H9 (cell line): ENCODE data around the gene GNAO1. TPM values are rescaled to one million over a fixed set of nuclear protein-coding genes. Genes with fewer than 3 reads are reported as not detected.

Experiments used
- DNase-seq: peaks from one replicate; pipeline ENCODE4 v3.0.0-alpha.2; 2017
- H2AFZ ChIP-seq: one replicate; pipeline ENCODE4 v1.6.1; 2013; ENCODE audit warnings: mild to moderate bottlenecking, low read length, control low read depth, moderate library complexity
- H2AK5ac ChIP-seq: 2 replicates; pipeline ENCODE4 v1.6.1; 2013; ENCODE audit warnings: low read length, control low read depth, mixed read lengths; ENCODE audit not compliant: insufficient read length
- H2BK120ac ChIP-seq: one replicate; pipeline ENCODE4 v1.6.1; 2013; ENCODE audit warnings: low read depth, mild to moderate bottlenecking, low read length, control low read depth, inconsistent platforms; ENCODE audit not compliant: poor library complexity, severe bottlenecking
- H2BK12ac ChIP-seq: 2 replicates; pipeline ENCODE4 v1.6.1; 2013; ENCODE audit warnings: low read length, control low read depth, mixed read lengths, low read depth; ENCODE audit not compliant: insufficient read length
- H2BK15ac ChIP-seq: 2 replicates; pipeline ENCODE4 v1.6.1; 2013; ENCODE audit warnings: low read depth, low read length, control low read depth
- H2BK20ac ChIP-seq: one replicate; pipeline ENCODE4 v1.6.1; 2013; ENCODE audit warnings: low read depth, mild to moderate bottlenecking, low read length, control low read depth, inconsistent platforms; ENCODE audit not compliant: poor library complexity, severe bottlenecking
- H2BK5ac ChIP-seq: 2 replicates; pipeline ENCODE4 v1.6.1; 2013; ENCODE audit warnings: low read length, control low read depth, mixed read lengths; ENCODE audit not compliant: insufficient read length
- H3K14ac ChIP-seq: 2 replicates; pipeline ENCODE4 v1.6.1; 2013; ENCODE audit warnings: low read length, control low read depth; ENCODE audit not compliant: insufficient read depth
- H3K18ac ChIP-seq: 2 replicates; pipeline ENCODE4 v1.6.1; 2013; ENCODE audit warnings: low read depth, mild to moderate bottlenecking, mixed read lengths, low read length, control low read depth; ENCODE audit not compliant: insufficient read length
- H3K23ac ChIP-seq: 2 replicates; pipeline ENCODE4 v1.6.1; 2013; ENCODE audit warnings: low read length, control low read depth, mixed read lengths, low read depth; ENCODE audit not compliant: insufficient read length
- H3K23me2 ChIP-seq: 2 replicates; pipeline ENCODE4 v1.6.1; 2013; ENCODE audit warnings: low read depth, mild to moderate bottlenecking, mixed read lengths, low read length, control low read depth; ENCODE audit not compliant: insufficient read length, poor library complexity, severe bottlenecking
- H3K27ac ChIP-seq: 2 replicates; pipeline ENCODE4 v1.5.1; 2013; ENCODE audit warnings: low read length, control low read depth, mixed read lengths, low read depth; ENCODE audit not compliant: insufficient read length
- H3K27me3 ChIP-seq: 2 replicates; pipeline ENCODE4 v1.6.1; 2013; ENCODE audit warnings: low read length, control low read depth, inconsistent platforms; ENCODE audit not compliant: insufficient read depth
- H3K4ac ChIP-seq: 2 replicates; pipeline ENCODE4 v1.6.1; 2013; ENCODE audit warnings: low read depth, mild to moderate bottlenecking, control low read depth, inconsistent platforms, low read length, moderate library complexity
- H3K4me1 ChIP-seq: 2 replicates; pipeline ENCODE4 v1.6.1; 2013; ENCODE audit warnings: low read length, control low read depth, inconsistent platforms; ENCODE audit not compliant: insufficient read depth
- H3K4me2 ChIP-seq: 2 replicates; pipeline ENCODE4 v1.6.1; 2013; ENCODE audit warnings: low read length, control low read depth, mixed read lengths; ENCODE audit not compliant: insufficient read length, insufficient read depth
- H3K56ac ChIP-seq: 2 replicates; pipeline ENCODE4 v1.6.1; 2013; ENCODE audit warnings: low read depth, mild to moderate bottlenecking, mixed read lengths, low read length, control low read depth; ENCODE audit not compliant: insufficient read length
- H3K79me1 ChIP-seq: 2 replicates; pipeline ENCODE4 v1.6.1; 2013; ENCODE audit warnings: low read depth, mild to moderate bottlenecking, moderate library complexity, low read length, control low read depth, inconsistent platforms; ENCODE audit not compliant: insufficient read depth, poor library complexity, severe bottlenecking
- H3K79me2 ChIP-seq: 2 replicates; pipeline ENCODE4 v1.6.1; 2013; ENCODE audit warnings: low read length, control low read depth, inconsistent platforms; ENCODE audit not compliant: insufficient read depth
- H3K9ac ChIP-seq: 2 replicates; pipeline ENCODE4 v1.6.1; 2013; ENCODE audit warnings: low read length, control low read depth, mixed read lengths; ENCODE audit not compliant: insufficient read length; ENCODE audit errors: extremely low read depth
- H3K9me3 ChIP-seq: one replicate; pipeline ENCODE4 v1.6.1; 2013; ENCODE audit warnings: low read depth, low read length, inconsistent platforms; ENCODE audit not compliant: control insufficient read depth
- H3T11ph ChIP-seq: one replicate; pipeline ENCODE4 v1.6.1; 2013; ENCODE audit warnings: mild to moderate bottlenecking, low read length, control low read depth, inconsistent platforms
- H4K20me1 ChIP-seq: one replicate; pipeline ENCODE4 v1.6.1; 2013; ENCODE audit not compliant: control insufficient read depth, insufficient read length, insufficient read depth
- H4K5ac ChIP-seq: 2 replicates; pipeline ENCODE4 v1.6.1; 2013; ENCODE audit warnings: low read depth, mild to moderate bottlenecking, mixed read lengths, low read length, control low read depth; ENCODE audit not compliant: insufficient read length
- H4K8ac ChIP-seq: replicated peaks from 2 replicates; pipeline ENCODE4 v1.6.1; 2013; ENCODE audit warnings: low read length, control low read depth, mixed read lengths, low read depth; ENCODE audit not compliant: insufficient read length
- H4K91ac ChIP-seq: 2 replicates; pipeline ENCODE4 v1.6.1; 2013; ENCODE audit warnings: low read depth, mild to moderate bottlenecking, moderate library complexity, mixed read lengths, low read length, control low read depth; ENCODE audit not compliant: insufficient read length
- H3K27ac Mint-ChIP-seq, 3 experiments: 2 replicates in 2 of 3; 3 replicates in 1 of 3; pipeline ENCODE4 v1.8.0; 2020 to 2021; ENCODE audit warnings: mixed read lengths in 3 of 3, mild to moderate bottlenecking in 1 of 3, moderate library complexity in 1 of 3
- H3K27me3 Mint-ChIP-seq: 2 replicates; pipeline ENCODE4 v1.8.0; 2021; ENCODE audit warnings: low read depth, mild to moderate bottlenecking, moderate library complexity, mixed read lengths
- H3K36me3 Mint-ChIP-seq, 3 experiments: 2 replicates in 2 of 3; 3 replicates in 1 of 3; pipeline ENCODE4 v1.8.0; 2020 to 2021; ENCODE audit warnings: low read depth in 3 of 3, mixed read lengths in 3 of 3; ENCODE audit not compliant: insufficient read depth in 1 of 3
- H3K4me1 Mint-ChIP-seq, 2 experiments: 2 replicates each; pipeline ENCODE4 v1.8.0; 2020; ENCODE audit warnings: mixed read lengths in 2 of 2
- H3K4me3 Mint-ChIP-seq, 2 experiments: 2 replicates in 1 of 2; 3 replicates in 1 of 2; pipeline ENCODE4 v1.8.0; 2020 to 2021; ENCODE audit warnings: mild to moderate bottlenecking in 2 of 2, mixed read lengths in 2 of 2, moderate library complexity in 1 of 2
- H3K9me3 Mint-ChIP-seq, 2 experiments: 2 replicates in 1 of 2; 3 replicates in 1 of 2; pipeline ENCODE4 v1.8.0; 2020; ENCODE audit warnings: mild to moderate bottlenecking in 2 of 2, mixed read lengths in 2 of 2, moderate library complexity in 1 of 2
- CTCF ChIP-seq: fragments of 200-600 bp; sonication (generic); conservative IDR thresholded peaks from 3 replicates; pipeline ENCODE4 v1.8.0; 2021; ENCODE audit warnings: antibody characterized with exemption, mild to moderate bottlenecking
- WGBS: extraction: QIAGEN DNeasy Blood & Tissue Kit; methylation state at CpG from one replicate; pipeline ENCODE4 v1.1.7; 2013; ENCODE audit warnings: missing lambda C conversion rate, low lambda C conversion rate, mixed read lengths; ENCODE audit not compliant: insufficient read length; ENCODE audit errors: extremely low coverage; 5-methylcytosine and 5-hydroxymethylcytosine counted together
- total RNA-seq: library from RNA; stranded (reverse); gene quantifications from 2 replicates; pipeline ENCODE4 v1.2.1, GENCODE V29; 2021

Gene GNAO1
- total RNA-seq, 1 experiment from 2014 or later: 16.9 TPM

GRCh38 chr16:56261656-56262055, 70.4 kb downstream of the GNAO1 start:
- WGBS: no CpG with 5 or more reads among the region's 7 CpGs

More at GRCh38 chr16:56261656-56262055, 70.4 kb downstream of the GNAO1 start:
- no peak overlapping the region for H4K91ac ChIP-seq
- H3K9ac ChIP-seq: no peak overlapping the region
- Mint-ChIP-seq H3K9me3 (no peaks in the 10 kb centered on the region), H3K4me3 (no peak overlapping the region), H3K36me3 (no peaks in the 10 kb centered on the region), H3K27ac (no peak overlapping the region), H3K27me3 (no peaks in the 10 kb centered on the region), H3K4me1 (peaks cover 13% of the 10 kb centered on the region in 2 experiments)
- H2BK5ac ChIP-seq: peak overlapping the region; percentile 25
- H4K8ac ChIP-seq: no peak overlapping the region
- H4K20me1 ChIP-seq: no peaks in the 10 kb centered on the region
- H3K79me2 ChIP-seq: no peaks in the 10 kb centered on the region
- H3K79me1 ChIP-seq: no peaks in the 10 kb centered on the region
- no peak overlapping the region for H3K14ac ChIP-seq
- no peak overlapping the region for H2AK5ac ChIP-seq
- no peak overlapping the region for H3K4ac ChIP-seq
- no peak for DNase-seq
- no peak overlapping the region for H3K27ac ChIP-seq
- no peak overlapping the region for H2BK20ac ChIP-seq
- no peak overlapping the region for H3K23ac ChIP-seq
- H3K4me2 ChIP-seq: no peak overlapping the region
- no peak overlapping the region for H2BK12ac ChIP-seq
- no peak overlapping the region for H2BK15ac ChIP-seq
- H3K23me2 ChIP-seq: no peaks in the 10 kb centered on the region
- H3T11ph ChIP-seq: no peak overlapping the region
- H3K18ac ChIP-seq: no peak overlapping the region
- H2BK120ac ChIP-seq: no peak overlapping the region
- H2AFZ ChIP-seq: no peak overlapping the region
- no peak for TF ChIP-seq CTCF
- H3K9me3 ChIP-seq: no peaks in the 10 kb centered on the region
- H3K27me3 ChIP-seq: no peaks in the 10 kb centered on the region
- peaks cover 4% of the 10 kb centered on the region; the same call in 1 of the 2 replicates for H3K4me1 ChIP-seq
- no peak overlapping the region for H3K56ac ChIP-seq
- no peak overlapping the region for H4K5ac ChIP-seq
